SK-N-DZ (cell line): ENCODE measurements around the gene EEF1A2.

ENCODE experiments used
- DNase-seq: peaks from one replicate; pipeline ENCODE4 v3.0.0-alpha.2; 2015; ENCODE audit warnings: low spot score

The EEF1A2 gene

GRCh38 chr20:63455568-63455859 lies 43.4 kb downstream of the EEF1A2 start:
- no peak for DNase-seq

DNA sequence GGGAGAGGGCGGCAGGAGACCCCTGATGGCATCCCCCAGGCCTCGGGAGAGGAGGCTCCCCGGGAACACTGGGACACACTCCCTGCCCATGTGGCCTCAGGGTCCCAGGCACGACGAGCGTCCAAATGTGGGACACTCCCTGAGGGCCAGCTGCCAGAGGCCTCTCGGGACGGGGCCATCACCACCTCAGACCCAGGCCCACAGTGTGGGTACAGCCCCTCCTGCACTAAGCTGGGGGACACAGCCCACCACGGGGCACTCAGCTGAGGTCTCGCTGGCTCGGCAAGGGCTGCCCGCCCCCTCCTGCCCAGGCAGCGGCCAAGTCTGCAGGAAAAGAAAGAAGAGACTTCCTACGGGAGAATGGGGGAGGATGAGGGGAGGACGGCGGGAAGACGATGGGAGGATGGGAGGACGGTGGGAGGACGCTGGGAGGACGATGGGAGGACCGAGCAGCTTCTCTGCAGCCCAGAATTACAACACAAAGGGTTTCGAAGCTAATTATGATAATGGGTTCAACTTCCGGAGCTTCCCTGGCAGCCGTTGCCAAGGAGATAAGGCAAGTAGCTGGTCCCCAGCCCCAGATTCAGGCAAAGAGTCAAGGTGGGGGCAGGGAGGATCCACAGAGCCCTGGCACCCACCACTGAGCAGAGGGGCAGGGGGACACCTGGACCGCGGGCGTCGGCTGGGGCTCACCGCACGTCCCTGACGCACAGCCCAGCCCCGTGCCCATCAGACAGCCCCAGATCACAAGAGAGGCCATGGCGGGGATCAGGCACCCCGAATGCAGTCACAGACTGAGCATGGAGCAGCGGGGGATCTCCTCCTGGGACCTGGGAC lies 43.9 kb downstream of the EEF1A2 start:
- DNase-seq, result peak; percentile 82

GRCh38 chr20:63452821-63453523 lies 45.9 kb downstream of the EEF1A2 start:
- DNase-seq, result peak; percentile 65

- DNase-seq, result no peak
Measured at GRCh38 chr20:63452341-63452740, 46.5 kb downstream of the EEF1A2 start.

DNA sequence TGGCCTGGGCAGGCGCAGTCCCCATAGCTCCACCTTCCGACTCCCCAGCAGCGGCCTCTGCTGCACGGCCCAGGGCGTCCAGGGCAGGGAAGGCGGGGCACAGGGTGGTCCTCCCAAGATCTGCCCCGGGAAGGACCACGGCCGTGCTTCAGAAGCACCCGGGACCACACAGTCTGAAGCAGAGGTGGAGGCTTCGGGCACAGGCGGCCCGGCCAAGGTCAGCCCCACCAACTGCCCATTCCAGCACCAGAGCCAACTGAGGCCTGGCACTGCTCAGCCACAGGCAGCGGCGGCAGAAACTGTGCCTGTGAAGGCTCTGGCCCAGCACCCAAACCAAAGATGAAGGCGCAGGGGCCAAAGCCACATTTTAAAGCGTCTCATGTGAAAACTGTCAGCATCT lies 47.1 kb downstream of the EEF1A2 start:
- no peak for DNase-seq

DNA sequence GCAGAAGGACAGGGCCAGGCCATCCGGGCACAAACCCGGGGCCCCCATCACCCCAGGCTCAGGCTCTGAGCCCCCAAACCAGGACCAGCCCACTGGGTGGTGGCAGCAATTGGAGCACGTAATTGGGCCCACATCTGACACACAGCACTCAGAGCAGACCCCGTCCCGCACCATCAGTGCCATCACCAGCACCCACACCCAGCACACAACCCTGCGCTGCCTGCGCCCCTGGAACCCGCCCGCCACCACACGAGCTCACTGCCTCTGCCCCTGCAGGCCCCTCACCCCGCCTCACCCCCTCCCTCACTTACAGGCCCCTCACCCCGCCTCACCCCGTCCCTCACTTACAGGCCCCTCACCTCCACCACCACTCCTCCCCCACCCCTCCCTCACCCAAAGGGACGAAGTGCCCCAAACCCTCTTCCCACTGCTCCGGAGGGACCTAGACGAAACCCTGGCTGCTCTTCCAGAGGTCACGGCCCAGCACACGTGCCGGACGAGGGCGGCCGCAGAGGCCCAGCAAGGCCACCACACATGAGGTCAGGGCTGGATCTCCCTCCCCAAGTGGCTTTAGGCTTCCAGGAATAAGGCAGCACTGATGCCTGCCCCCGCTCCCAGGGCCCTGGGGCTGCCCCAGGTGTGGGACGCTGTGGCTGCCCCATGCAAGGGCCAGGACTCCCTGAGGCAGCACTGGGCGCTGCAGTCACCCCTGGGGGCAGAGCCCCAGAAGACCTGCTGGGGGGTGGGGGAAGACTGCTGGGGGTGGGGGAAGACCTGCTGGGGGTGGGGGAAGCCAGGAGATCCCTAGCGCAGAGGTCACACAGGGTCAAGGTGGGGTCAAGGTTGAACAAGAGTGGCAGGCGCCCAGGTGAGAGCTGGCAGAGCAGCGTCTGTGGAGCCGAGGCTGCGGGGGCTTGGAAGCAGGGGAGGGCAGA lies 48.8 kb downstream of the EEF1A2 start:
- no peak for DNase-seq

DNA sequence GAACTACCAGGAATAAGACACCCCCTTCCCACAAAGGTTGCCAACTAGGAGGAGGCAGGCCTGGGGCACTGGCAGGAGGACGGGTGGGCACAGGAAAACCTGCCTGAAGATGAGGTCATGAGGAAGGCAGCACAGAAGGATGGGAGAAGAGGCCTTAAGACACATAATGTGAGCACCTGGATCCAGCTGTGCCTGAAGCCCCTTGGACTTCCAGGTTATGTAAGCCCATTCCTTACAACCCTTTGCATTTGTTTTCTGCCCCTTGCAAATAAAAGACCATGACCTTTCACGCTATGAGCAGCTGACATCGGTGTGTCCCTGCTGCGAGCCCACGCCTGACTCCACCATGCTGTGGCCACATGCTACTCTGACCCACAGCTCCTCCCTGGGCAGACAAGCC lies 49.9 kb downstream of the EEF1A2 start:
- no peak for DNase-seq

DNA sequence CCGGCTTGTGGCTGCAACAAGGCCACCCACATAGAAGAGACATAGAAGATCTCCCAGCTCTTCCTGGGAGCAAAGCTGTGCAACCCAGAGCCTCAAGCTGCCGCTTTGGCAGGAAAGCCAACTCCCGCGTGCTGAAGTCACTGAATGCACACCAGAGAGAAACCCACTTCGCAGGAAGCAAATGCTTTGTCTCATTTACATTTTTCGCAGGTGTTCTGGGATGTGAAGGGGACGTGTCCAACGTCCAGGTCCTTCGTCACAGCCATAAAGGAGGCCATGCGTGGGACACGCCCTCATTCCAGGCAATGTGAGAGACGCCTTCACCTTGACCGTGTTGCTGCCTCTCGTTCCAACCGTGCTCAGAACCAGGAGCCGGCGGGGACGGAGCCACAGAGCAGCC lies 50.9 kb downstream of the EEF1A2 start:
- DNase-seq, result no peak

GRCh38 chr20:63447320-63447719 lies 51.6 kb downstream of the EEF1A2 start:
- no peak for DNase-seq

DNA sequence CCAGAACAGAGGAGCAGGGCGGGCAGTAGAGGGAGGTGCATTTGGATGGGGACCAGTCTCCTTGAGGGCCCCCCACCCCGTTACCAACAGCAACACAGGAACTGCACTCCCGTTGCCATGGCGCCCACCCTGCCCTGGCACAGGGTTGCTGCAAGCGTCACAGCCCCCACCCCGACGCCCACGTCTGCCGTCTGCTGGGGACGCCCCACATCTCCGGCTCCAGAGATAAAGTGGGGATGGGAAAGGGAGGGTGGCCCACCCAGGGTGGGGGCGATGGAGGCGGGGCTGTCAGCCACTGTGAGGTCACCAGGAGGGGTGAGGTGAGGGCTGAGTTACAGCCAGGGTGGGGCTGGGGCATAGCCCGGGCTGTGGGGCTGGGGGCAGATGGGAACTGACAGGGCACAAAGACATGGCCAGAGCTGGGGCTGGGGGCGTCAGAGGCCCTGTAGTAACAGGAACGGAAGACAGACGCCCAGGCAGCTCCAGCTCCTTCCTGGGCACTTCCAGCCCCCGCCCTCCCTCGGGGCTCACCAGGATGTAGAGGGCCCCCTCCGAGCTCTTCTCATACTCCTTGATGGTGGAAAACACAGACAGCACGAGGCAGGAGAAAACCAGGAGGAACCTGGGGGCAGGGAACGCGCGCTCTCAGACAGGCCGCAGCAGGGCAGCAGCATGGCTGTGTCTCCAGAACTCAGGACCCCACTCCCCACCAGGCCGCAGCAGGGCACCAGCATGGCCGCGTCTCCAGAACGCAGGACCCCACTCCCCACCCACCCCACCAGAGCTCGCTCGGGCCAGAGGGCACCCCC lies 52.5 kb downstream of the EEF1A2 start:
- no peak for DNase-seq

DNA sequence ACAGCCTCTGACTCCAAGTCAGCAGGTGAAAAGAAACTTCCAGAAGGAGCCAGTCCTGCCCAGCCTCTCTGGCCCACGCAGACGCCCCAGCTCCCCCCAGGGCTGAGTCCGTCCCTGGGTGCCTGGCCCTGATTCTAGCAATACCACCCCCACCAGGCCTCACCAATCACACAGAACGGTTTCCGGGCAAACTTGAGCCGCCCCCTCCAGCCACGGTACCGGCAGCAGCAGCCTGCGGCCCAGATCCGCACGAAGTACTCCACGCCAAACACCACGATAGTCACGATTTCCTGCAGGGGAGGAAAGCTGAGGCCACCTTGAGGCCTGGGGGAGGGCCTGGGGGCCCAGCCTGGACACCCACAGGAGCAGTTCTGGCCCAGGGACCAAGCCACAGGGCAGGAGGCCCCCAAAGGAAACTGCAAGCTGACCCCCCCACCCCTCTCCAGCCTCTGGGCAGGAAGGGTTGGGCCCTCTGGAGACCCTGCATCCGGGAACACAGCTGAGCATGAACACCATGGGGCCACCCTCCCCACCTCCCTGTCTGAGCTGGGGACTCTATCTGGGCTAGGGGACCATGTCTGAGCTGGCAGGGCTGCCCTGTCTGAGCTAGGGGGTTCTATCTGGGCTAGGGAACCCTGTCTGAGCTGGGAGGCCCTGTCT lies 53.7 kb downstream of the EEF1A2 start:
- DNase-seq, result no peak

DNA sequence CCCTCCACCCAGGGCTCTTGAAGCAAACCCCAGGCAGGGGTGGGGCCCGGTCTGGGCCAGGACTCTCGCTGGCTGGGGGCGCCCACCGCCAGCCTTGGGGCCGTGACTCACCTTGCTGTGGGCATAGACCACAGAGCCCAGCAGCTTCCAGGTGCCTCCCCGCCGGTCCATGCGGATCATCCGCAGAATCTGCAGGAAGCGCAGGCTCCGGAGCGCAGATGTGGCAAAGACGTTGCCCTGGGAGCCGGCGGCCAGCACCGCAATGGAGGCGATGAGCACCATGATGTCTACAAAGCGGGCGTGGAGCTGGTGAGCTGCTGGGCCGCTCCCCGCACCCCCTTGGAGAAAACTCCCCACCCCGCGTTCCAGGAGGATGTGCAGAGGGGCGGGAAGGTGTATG lies 54.3 kb downstream of the EEF1A2 start:
- no peak for DNase-seq

- no peak for DNase-seq
Measured at GRCh38 chr20:63443606-63444395, 55.1 kb downstream of the EEF1A2 start.

GRCh38 chr20:63442100-63442493 lies 56.8 kb downstream of the EEF1A2 start:
- DNase-seq, result peak; percentile 81

DNA sequence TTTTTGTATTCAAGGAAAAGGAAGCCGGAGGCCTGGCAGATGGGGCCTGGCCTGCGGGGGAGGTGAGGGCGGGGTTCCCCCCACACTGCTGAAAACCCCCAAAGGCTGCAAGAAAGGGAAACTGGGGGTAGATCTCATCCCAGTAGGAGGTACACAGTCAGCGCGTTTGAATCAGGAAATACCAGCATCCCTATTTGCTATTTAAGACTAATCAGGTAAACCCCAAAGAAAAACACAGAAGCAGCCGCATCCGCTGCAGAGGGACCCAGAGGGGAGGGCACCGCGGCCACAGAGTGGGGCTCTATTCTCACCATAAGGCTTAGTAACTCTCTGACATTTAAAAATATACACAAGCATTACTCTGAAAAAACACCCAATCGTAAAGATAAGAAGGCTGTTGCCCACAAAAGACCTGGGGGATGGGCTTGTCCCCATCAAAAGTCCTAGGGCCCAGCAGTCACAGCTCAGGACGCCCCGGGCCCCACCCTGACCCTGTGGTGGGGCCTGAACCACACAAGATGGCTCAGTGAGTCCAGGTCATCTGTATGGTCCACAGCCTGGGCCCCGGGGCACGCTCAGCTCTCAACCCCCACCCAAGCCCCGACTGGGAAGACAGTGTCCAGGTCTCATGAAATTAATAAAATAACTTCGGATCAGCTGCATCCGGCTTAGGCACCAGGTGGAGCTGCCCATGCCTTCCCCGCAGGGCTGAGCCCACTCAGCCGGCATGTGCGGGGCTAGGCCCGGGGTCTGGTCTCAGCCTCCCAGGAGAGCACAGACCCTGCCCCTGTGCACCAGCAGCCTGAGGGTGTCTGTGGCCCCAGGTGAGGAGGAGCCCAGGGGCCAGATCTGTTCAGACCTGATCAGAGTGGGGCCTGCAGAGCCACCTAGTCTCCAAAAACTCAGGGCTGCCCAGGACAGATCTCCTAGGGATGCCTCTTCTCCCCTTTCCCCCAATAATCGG lies 57.5 kb downstream of the EEF1A2 start:
- no peak for DNase-seq

GRCh38 chr20:63440366-63440955 lies 58.4 kb downstream of the EEF1A2 start:
- no peak for DNase-seq

- DNase-seq, result no peak
Measured at GRCh38 chr20:63439866-63440265, 59.0 kb downstream of the EEF1A2 start.

GRCh38 chr20:63438121-63438520 lies 60.8 kb downstream of the EEF1A2 start:
- no peak for DNase-seq
